ENCODE results near the gene ADAMTS3. TPM values are rescaled to one million over a fixed set of nuclear protein-coding genes. Genes with fewer than 3 reads are reported as not detected.

Gene ADAMTS3
- total RNA-seq, 2 experiments from 2014 or later = not detected

DNA sequence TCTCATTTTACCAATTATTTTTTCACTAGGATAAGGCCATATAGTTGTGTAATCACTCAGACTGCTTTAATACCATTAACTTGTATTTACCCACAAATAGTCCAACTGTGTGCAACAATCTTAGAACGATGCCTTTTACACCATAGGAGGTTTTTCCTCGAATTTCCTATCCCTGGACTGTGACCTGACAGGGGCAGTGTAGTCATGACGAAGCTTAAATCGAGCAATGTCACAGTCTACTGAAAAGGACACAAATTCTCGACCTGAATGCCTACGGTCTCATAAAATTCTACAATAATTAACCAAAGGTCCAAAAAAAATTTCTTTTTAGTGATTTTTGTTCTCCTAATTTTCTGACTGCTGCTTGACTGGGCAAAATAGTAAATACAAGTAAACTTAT lies 208.9 kb downstream of the ADAMTS3 start:
- H3K4me1 Mint-ChIP-seq = no peaks in the 10 kb centered on the region
- no peak overlapping the region for H3K4me3 Mint-ChIP-seq

DNA sequence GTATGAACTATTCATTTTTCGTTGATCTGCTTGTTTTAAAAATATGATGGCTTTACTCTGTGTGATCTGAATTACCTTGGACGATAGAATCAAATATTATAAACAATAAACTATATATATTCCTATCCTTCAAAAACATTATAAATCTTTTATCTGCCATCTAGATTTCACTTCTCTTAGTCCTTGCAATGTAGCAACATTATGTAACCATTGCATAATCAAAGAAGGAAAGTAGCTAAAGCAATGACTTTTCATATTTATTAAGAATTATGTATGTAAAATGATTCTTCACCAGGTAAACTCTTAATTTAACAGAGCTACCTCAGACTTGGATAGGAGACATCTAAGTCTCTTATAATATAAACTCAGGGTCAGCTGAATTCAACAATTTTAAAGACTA lies 210.5 kb downstream of the ADAMTS3 start:
- Mint-ChIP-seq H3K36me3 (no peaks in the 10 kb centered on the region), H3K4me3 (no peak overlapping the region), H3K4me1 (no peaks in the 10 kb centered on the region), H3K9me3 (no peaks in the 10 kb centered on the region), H3K27ac (no peak overlapping the region), H3K27me3 (no peaks in the 10 kb centered on the region)
- POLR2A ChIA-PET = no interaction called here
- DNase-seq (no peak), ATAC-seq (ENCODE audit: low read depth) (no peak)

More for the DNA sequence above, 208.9 kb downstream of the ADAMTS3 start:
- POLR2A ChIA-PET = no interaction called here
- no peak for ATAC-seq (ENCODE audit: low read depth)
- Mint-ChIP-seq H3K27ac (no peak overlapping the region), H3K36me3 (no peaks in the 10 kb centered on the region), H3K27me3 (no peaks in the 10 kb centered on the region), H3K9me3 (no peaks in the 10 kb centered on the region)
- DNase-seq = no peak

DNA sequence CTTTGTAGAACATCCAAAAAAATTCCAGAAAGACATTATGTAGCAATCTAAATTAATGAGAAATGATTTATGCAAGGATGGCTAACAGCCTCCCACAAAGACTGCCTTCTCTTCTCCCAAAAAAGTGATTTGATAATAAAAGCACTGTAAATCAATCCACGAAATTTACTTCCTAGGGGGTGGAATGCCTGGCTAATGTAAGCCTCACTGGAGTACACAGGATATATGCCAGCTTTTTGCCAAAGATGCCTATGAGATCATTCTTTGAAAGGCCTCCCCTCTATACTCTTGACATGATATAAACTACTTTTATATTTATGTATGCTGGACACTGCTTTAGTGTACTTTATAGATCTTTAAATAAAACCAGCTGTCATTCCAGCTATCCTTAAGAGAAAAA lies 211.1 kb downstream of the ADAMTS3 start:
- H3K4me1 Mint-ChIP-seq = no peaks in the 10 kb centered on the region
- no peak overlapping the region for H3K4me3 Mint-ChIP-seq
- H3K27ac Mint-ChIP-seq = no peak overlapping the region
- no peaks in the 10 kb centered on the region for H3K36me3 Mint-ChIP-seq
- DNase-seq (no peak), ATAC-seq (ENCODE audit: low read depth) (no peak)
- no peaks in the 10 kb centered on the region for H3K9me3 Mint-ChIP-seq
- no peaks in the 10 kb centered on the region for H3K27me3 Mint-ChIP-seq
- POLR2A ChIA-PET = no interaction called here

DNA sequence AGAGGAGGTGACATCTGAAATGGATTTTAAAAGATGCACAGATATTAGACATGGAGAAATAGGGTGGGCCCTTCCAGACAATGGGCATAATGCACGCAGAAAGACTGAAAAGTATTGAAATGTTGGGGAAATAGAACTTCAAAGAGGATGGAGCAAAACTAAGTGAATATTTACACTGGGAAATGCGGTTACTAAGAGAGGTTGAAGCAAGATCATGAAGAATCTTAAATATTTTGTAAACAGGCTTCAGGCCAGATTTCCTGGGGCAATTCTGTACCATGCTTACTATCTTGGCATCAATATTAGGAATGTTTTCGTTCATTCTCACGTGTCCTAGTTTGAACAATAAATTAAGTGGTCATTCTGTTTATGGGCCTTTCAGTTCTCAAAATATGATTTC lies 216.3 kb downstream of the ADAMTS3 start:
- Mint-ChIP-seq H3K36me3 (no peaks in the 10 kb centered on the region), H3K9me3 (no peaks in the 10 kb centered on the region), H3K4me1 (no peaks in the 10 kb centered on the region), H3K27ac (no peak overlapping the region), H3K4me3 (no peak overlapping the region), H3K27me3 (no peaks in the 10 kb centered on the region)
- no peak for ATAC-seq (ENCODE audit: low read depth)
- POLR2A ChIA-PET = no interaction called here
- no peak for DNase-seq

GRCh38 chr4:72351521-72351920 lies 217.5 kb downstream of the ADAMTS3 start:
- no peaks in the 10 kb centered on the region for H3K4me1 Mint-ChIP-seq
- no peaks in the 10 kb centered on the region for H3K9me3 Mint-ChIP-seq
- peaks cover 2% of the 10 kb centered on the region for H3K27me3 Mint-ChIP-seq
- no peak overlapping the region for H3K27ac Mint-ChIP-seq
- ATAC-seq (ENCODE audit: low read depth) (no peak), DNase-seq (no peak)
- no peaks in the 10 kb centered on the region for H3K36me3 Mint-ChIP-seq
- H3K4me3 Mint-ChIP-seq = no peak overlapping the region
- POLR2A ChIA-PET = no interaction called here

DNA sequence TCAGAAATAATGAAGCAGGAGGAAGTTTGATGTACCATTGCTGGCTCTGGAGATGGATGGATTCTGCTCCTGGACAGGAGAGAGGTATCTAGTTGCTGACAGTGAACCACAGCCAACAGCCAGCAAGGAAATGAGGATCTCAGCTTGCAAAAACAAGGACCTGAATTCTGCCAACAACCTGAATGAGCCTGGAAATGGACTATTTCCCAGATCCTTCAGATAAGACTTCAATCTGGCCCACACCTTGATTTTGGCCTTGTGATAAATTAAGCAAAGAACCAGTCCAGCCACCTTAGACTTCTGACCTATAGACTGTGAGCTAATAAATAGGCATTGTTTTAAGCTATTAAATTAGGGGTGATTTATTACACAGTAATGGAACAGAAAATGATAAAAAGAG lies 220.3 kb downstream of the ADAMTS3 start:
- no peak overlapping the region for H3K4me3 Mint-ChIP-seq
- DNase-seq (no peak), ATAC-seq (ENCODE audit: low read depth) (no peak)
- no peaks in the 10 kb centered on the region for H3K9me3 Mint-ChIP-seq
- POLR2A ChIA-PET = no interaction called here
- no peak overlapping the region for H3K27ac Mint-ChIP-seq
- no peaks in the 10 kb centered on the region for H3K36me3 Mint-ChIP-seq
- no peaks in the 10 kb centered on the region for H3K4me1 Mint-ChIP-seq
- peaks cover 2% of the 10 kb centered on the region for H3K27me3 Mint-ChIP-seq

- no peak overlapping the region for H3K27ac Mint-ChIP-seq
Measured at GRCh38 chr4:72344418-72344817, 224.6 kb downstream of the ADAMTS3 start.

GRCh38 chr4:72341432-72341820 lies 227.6 kb downstream of the ADAMTS3 start:
- POLR2A ChIA-PET = no interaction called here

More at GRCh38 chr4:72344418-72344817, 224.6 kb downstream of the ADAMTS3 start:
- no peak for ATAC-seq (ENCODE audit: low read depth)
- peaks cover 4% of the 10 kb centered on the region for H3K27me3 Mint-ChIP-seq
- H3K4me1 Mint-ChIP-seq = no peaks in the 10 kb centered on the region
- no peak overlapping the region for H3K4me3 Mint-ChIP-seq
- no peaks in the 10 kb centered on the region for H3K9me3 Mint-ChIP-seq
- DNase-seq = no peak
- H3K36me3 Mint-ChIP-seq = no peaks in the 10 kb centered on the region
- POLR2A ChIA-PET = no interaction called here

GRCh38 chr4:72340803-72341431 lies 228.1 kb downstream of the ADAMTS3 start:
- POLR2A ChIA-PET = no interaction called here
- no peaks in the 10 kb centered on the region for H3K36me3 Mint-ChIP-seq

More at GRCh38 chr4:72341432-72341820, 227.6 kb downstream of the ADAMTS3 start:
- ATAC-seq (ENCODE audit: low read depth) = no peak
- no peaks in the 10 kb centered on the region for H3K4me1 Mint-ChIP-seq
- H3K4me3 Mint-ChIP-seq = no peak overlapping the region
- peaks cover 2% of the 10 kb centered on the region for H3K27me3 Mint-ChIP-seq
- DNase-seq = no peak
- no peaks in the 10 kb centered on the region for H3K9me3 Mint-ChIP-seq
- no peaks in the 10 kb centered on the region for H3K36me3 Mint-ChIP-seq
- H3K27ac Mint-ChIP-seq = no peak overlapping the region

GRCh38 chr4:72338060-72338459 lies 231.0 kb downstream of the ADAMTS3 start:
- H3K27ac Mint-ChIP-seq = no peak overlapping the region
- ATAC-seq (ENCODE audit: low read depth) = no peak
- POLR2A ChIA-PET = no interaction called here
- no peak for DNase-seq
- H3K36me3 Mint-ChIP-seq = no peaks in the 10 kb centered on the region
- H3K9me3 Mint-ChIP-seq = no peaks in the 10 kb centered on the region
- no peaks in the 10 kb centered on the region for H3K27me3 Mint-ChIP-seq
- H3K4me1 Mint-ChIP-seq = no peaks in the 10 kb centered on the region
- H3K4me3 Mint-ChIP-seq = no peak overlapping the region

More at GRCh38 chr4:72340803-72341431, 228.1 kb downstream of the ADAMTS3 start:
- DNase-seq (no peak), ATAC-seq (ENCODE audit: low read depth) (no peak)
- Mint-ChIP-seq H3K27ac (no peak overlapping the region), H3K27me3 (peaks cover 2% of the 10 kb centered on the region), H3K4me1 (no peaks in the 10 kb centered on the region), H3K4me3 (no peak overlapping the region), H3K9me3 (no peaks in the 10 kb centered on the region)

- Mint-ChIP-seq H3K4me1 (no peaks in the 10 kb centered on the region), H3K9me3 (no peaks in the 10 kb centered on the region), H3K4me3 (no peak overlapping the region), H3K27me3 (no peaks in the 10 kb centered on the region), H3K27ac (no peak overlapping the region), H3K36me3 (no peaks in the 10 kb centered on the region)
- POLR2A ChIA-PET = no interaction called here
- DNase-seq = no peak
- no peak for ATAC-seq (ENCODE audit: low read depth)
Measured at GRCh38 chr4:72330381-72330780, 238.6 kb downstream of the ADAMTS3 start.

GRCh38 chr4:72326692-72327632 lies 242.1 kb downstream of the ADAMTS3 start:
- H3K27me3 Mint-ChIP-seq = peaks cover 6% of the 10 kb centered on the region

DNA sequence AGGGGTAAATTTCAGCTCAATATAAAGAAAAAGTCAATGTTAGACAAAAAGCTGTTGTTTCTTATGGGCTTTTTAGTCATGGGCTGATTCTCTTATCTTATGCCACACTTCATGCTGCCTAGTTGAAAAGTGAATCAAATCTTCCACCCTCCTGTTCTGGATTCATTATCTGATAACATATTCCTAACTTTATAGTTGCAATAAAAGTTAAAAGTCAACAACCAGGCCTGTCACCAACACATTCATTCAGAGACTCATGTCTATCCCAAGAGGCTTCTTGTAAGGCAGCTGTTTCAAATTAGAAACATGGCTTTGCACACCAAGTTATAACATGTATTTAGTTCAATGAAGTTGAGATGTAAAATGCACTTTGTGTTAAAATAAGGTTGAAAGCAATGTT lies 243.8 kb downstream of the ADAMTS3 start:
- no peaks in the 10 kb centered on the region for H3K9me3 Mint-ChIP-seq
- no peak overlapping the region for H3K4me3 Mint-ChIP-seq
- no peak for ATAC-seq (ENCODE audit: low read depth)
- no peaks in the 10 kb centered on the region for H3K36me3 Mint-ChIP-seq
- POLR2A ChIA-PET = no interaction called here
- H3K27me3 Mint-ChIP-seq = peaks cover 6% of the 10 kb centered on the region
- no peak for DNase-seq
- H3K4me1 Mint-ChIP-seq = no peaks in the 10 kb centered on the region
- H3K27ac Mint-ChIP-seq = no peak overlapping the region

More at GRCh38 chr4:72326692-72327632, 242.1 kb downstream of the ADAMTS3 start:
- H3K9me3 Mint-ChIP-seq = no peaks in the 10 kb centered on the region
- no peak overlapping the region for H3K4me3 Mint-ChIP-seq
- POLR2A ChIA-PET = no interaction called here
- H3K4me1 Mint-ChIP-seq = no peaks in the 10 kb centered on the region
- no peak overlapping the region for H3K27ac Mint-ChIP-seq
- no peaks in the 10 kb centered on the region for H3K36me3 Mint-ChIP-seq
- ATAC-seq (ENCODE audit: low read depth) (no peak), DNase-seq (no peak)

DNA sequence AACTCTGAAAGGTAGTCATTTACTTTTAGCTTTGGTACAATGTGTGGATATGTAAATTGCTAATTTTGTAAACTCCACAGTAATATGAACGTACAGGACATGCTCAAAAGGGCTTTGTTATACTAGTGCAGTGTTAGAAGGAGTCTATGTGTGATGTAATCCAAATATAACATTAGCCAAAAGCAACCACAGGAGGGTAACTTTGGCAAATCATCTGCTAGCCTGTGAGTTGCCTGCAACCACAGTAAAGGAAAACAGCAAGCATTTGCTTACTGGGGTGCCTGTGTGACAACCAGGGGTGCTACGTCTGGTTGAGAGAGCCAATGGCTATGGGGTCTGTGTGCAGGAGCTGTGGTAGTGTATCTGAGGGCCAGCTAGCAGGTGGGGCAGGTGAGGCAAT lies 245.8 kb downstream of the ADAMTS3 start:
- Mint-ChIP-seq H3K27me3 (peaks cover 6% of the 10 kb centered on the region), H3K36me3 (no peaks in the 10 kb centered on the region), H3K4me3 (no peak overlapping the region), H3K9me3 (no peaks in the 10 kb centered on the region), H3K4me1 (peaks cover 5% of the 10 kb centered on the region), H3K27ac (no peak overlapping the region)
- POLR2A ChIA-PET = no interaction called here
- ATAC-seq (ENCODE audit: low read depth) = no peak
- DNase-seq = no peak

All from activated naive CD8-positive, alpha-beta T cell treated with anti-CD3 and anti-CD28 coated beads, Interleukin-2, amount 10 ng/mL, durations not matched to agents 7 days and 5 days (primary cell).